ENCODE results near the gene TPO.

TPO gene

DNA sequence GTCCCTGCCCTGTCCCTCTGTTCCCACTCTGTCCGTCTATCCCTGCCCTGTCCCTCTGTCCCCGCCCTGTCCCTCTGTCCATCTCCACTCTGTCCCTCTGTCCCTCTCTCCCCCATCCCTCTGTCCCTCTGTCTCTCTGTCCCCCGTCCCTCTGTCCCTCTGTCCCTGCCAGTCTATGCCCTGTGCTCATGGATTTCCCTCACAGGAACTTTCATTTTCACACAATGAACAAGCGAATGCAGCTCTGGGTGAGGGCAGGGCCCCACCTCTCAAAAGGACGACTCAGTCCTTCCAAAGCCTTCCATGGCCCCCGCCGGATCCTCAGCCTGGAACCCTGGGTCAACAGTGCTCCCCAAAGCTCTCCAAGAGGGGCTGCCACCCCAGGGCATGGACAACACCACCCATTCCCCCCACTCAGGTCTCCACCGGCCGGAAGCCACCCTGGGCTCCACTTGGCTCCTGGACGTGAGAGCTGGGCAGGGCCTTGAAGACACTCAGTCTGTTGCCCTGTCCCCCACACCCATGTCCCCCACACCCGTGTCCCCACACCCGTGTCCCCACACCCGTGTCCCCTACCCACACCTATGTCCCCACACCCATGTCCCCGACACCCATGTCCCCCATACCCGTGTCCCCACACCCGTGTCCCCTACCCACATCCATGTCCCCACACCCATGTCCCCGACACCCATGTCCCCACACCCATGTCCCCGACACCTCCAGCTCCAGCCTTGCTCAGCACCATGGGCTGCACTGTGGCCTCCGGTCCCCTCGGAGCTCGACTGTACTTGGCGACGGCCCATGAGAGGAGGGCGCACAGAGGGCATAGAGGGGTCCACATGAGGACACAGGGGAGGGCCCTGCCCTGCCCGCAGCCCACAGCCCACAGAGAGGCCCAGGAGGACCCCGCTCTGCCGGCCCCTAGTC is 175.1 kb downstream of the TPO start:
- no peak for DNase-seq

DNA sequence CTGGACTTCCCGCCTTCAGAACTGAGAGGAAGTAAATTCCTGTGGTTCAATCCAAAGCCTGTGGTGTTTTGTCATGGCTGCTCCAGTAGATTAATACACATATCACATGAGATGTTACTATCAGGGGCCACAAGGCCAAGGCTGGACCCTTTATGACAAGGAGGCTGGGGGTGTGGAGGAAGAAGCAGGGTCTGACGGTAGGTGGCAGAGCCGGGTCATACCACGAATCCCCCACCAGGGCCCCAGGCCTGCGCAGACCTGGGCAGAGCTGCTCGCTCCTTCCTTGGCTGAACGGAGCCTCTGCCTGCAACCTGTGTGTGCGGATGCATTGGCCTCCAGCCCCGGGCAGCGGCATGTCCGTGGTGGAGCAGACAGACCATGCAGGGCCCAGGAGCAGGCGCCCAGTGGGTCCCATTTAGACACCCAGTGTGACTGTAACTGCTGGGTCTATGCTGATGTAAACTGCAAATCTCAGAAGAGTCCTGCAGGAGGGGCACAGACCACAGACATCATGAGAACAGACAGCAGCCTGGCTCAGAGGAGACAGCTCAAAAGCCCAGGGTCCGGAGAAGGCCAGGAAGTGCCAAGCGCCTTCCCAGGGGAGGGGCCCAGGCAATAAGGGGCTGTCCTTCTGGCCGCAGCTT is 175.8 kb downstream of the TPO start:
- DNase-seq = no peak

DNA sequence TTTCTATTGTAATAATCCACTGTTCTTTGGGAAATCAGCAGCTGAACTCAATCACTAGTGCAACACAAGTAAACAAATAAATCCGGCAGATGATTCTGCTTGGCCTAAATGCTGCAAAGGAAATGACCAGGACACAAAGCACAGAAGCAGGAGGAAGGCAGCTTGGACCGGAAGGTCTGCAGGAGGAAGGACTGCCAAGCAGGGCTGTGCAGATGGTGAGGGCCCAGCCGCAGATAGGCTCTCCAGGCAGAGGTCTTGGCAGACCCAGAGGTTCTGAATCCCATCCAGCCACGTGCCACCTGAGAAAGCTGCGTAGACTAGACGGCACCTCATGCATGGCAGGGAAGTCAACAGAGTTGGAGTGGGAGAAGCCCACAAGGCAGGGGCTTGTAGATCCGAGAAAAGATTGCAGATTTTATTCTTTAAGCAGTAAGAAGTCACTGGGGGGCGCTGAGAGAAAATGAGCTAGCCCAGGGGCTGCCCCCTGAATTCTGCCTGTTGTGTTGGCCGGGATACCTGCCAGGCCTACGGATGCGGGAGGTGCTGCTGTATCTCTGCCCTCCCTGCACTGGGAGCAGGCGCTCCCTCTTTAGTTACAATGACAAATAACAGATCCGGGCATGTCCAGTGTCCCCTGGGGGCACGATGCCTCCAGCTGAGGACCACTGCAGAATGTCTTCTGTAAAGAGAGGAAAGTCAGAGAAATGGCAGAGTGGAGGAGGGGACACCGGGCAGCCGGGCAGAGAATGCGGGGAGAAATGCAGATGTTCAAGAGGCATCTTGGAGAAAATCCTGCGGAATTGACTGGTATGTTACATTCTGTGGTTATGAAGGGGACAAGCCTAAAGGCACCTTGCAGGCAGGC is 177.6 kb downstream of the TPO start:
- DNase-seq = no peak

DNA sequence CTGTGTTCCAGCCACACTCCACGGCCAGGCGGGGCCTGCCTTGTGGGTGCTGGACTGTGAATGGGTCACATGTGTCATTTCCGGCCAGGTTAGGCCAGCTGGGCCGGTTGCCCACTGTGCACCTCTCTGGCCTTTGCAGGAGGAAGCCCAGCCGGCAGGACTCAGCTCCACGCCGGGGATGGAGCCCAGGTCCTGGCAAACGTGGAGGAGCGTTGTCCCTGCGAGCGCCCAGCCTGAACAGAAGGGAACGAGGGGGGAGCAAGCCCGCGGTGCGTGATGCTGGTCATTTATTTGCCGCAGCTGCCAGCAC is 178.2 kb downstream of the TPO start:
- DNase-seq = no peak
